HepG2 (cell line): ENCODE measurements around the gene VPS11. TPM values are rescaled to one million over a fixed set of nuclear protein-coding genes. Genes with fewer than 3 reads are reported as not detected.

ENCODE experiments used
- ESRRA ChIP-seq: sonication (generic); formaldehyde crosslinking; IDR thresholded peaks from 2 replicates; pipeline ENCODE4 v1.5.1; 2020; ENCODE audit warnings: mild to moderate bottlenecking, low read depth, missing genetic modification reagents
- FOXM1 ChIP-seq: sonication (generic); formaldehyde crosslinking; IDR thresholded peaks from 2 replicates; pipeline ENCODE4 v1.5.0; 2020; ENCODE audit warnings: missing genetic modification reagents
- HDAC2 ChIP-seq: sonication (generic); formaldehyde crosslinking; IDR thresholded peaks from 2 replicates; pipeline ENCODE4 v1.4.0; 2020; ENCODE audit warnings: missing genetic modification reagents
- IRF9 ChIP-seq: sonication (generic); formaldehyde crosslinking; IDR thresholded peaks from 2 replicates; pipeline ENCODE4 v1.8.0; 2022; ENCODE audit warnings: missing genetic modification reagents, mild to moderate bottlenecking, borderline replicate concordance
- KDM5B ChIP-seq: sonication (generic); formaldehyde crosslinking; IDR thresholded peaks from 2 replicates; pipeline ENCODE4 v1.4.0; 2020; ENCODE audit warnings: missing genetic modification reagents, mild to moderate bottlenecking, borderline replicate concordance
- PATZ1 ChIP-seq: sonication (generic); formaldehyde crosslinking; IDR thresholded peaks from 2 replicates; pipeline ENCODE4 v1.4.0; 2020; ENCODE audit warnings: missing genetic modification reagents
- POLR2A ChIP-seq, 2 experiments: IDR thresholded peaks; 2 replicates each; pipeline ENCODE4 v1.6.1; 2011; ENCODE audit warnings: low read depth in 2 of 2, low read length in 2 of 2, mild to moderate bottlenecking in 1 of 2, moderate library complexity in 1 of 2; ENCODE audit not compliant: insufficient read depth in 1 of 2
- PRDM15 ChIP-seq: sonication (generic); formaldehyde crosslinking; IDR thresholded peaks from 2 replicates; pipeline ENCODE4 v1.4.0; 2020; ENCODE audit warnings: missing genetic modification reagents
- RBFOX2 ChIP-seq: fragments of 200-400 bp; formaldehyde crosslinking; IDR thresholded peaks from 2 replicates; pipeline ENCODE4 v1.6.1; 2017; ENCODE audit warnings: low read depth, mild to moderate bottlenecking, low read length
- ZKSCAN1 ChIP-seq: fragments of 150-350 bp; IDR thresholded peaks from 2 replicates; pipeline ENCODE4 v1.6.1; 2014; ENCODE audit warnings: low read length
- ZNF275 ChIP-seq: sonication (generic); formaldehyde crosslinking; IDR thresholded peaks from 2 replicates; pipeline ENCODE4 v1.8.0; 2022; ENCODE audit warnings: missing genetic modification reagents, mild to moderate bottlenecking, inconsistent platforms, borderline replicate concordance
- ZNF335 ChIP-seq: sonication (generic); formaldehyde crosslinking; IDR thresholded peaks from 2 replicates; pipeline ENCODE4 v1.4.0; 2020; ENCODE audit warnings: missing genetic modification reagents
- ZNF34 ChIP-seq: sonication (generic); formaldehyde crosslinking; IDR thresholded peaks from 2 replicates; pipeline ENCODE4 v1.4.0; 2020; ENCODE audit warnings: mild to moderate bottlenecking, missing genetic modification reagents, borderline replicate concordance
- ZNF503 ChIP-seq: sonication (generic); formaldehyde crosslinking; IDR thresholded peaks from 2 replicates; pipeline ENCODE4 v1.4.0; 2020; ENCODE audit warnings: missing genetic modification reagents
- ZNF800 ChIP-seq: sonication (generic); formaldehyde crosslinking; IDR thresholded peaks from 2 replicates; pipeline ENCODE4 v1.4.0; 2020; ENCODE audit warnings: missing genetic modification reagents
- ZUFSP ChIP-seq: sonication (generic); formaldehyde crosslinking; IDR thresholded peaks from 2 replicates; pipeline ENCODE4 v1.9.0; 2021; ENCODE audit warnings: missing genetic modification reagents, mild to moderate bottlenecking, borderline replicate concordance
- polyA plus RNA-seq, 8 experiments: library from polyadenylated mRNA; depleted of rRNA in 3 of 8; stranded (reverse) in 7 of 8; unstranded in 1 of 8; fragments of >200 nt; fragmentation: Illumina TruSeq in 4 of 8; extraction: Trizol in 4 of 8; gene quantifications; 2 replicates each; pipeline versions ENCODE4 v1.2.1 to v1.2.3, GENCODE V29; 2011 to 2016; ENCODE audit warnings: low read depth in 4 of 8, missing spikeins in 1 of 8, mixed read lengths in 1 of 8; ENCODE audit not compliant: insufficient read depth in 1 of 8
- total RNA-seq, 5 experiments: library from RNA; depleted of rRNA; stranded (reverse); fragments of >200 nt; fragmentation: Illumina TruSeq; extraction: Trizol; gene quantifications; 2 replicates each; pipeline ENCODE4 v1.2.3, GENCODE V29; 2016; ENCODE audit warnings: low read depth in 1 of 5

The VPS11 gene
- total and polyA plus RNA-seq, 2 of the 13 experiments (the other 11 are each of a cell fraction or from before 2014, with no cell fraction given) = 13.7 to 21.6 TPM

GRCh38 chr11:119026970-119027369 is 40.6 kb upstream of the VPS11 start (continued):
- TF ChIP-seq PATZ1 (CRISPR knock-in tag) (0 out of 2 replicates have a peak, but pooled peaks have one; percentile 47), ZNF275 (no peak), ESRRA (CRISPR knock-in tag) (0 out of 2 replicates have a peak, but pooled peaks have one; percentile 66), PRDM15 (CRISPR knock-in tag) (no peak), KDM5B (CRISPR knock-in tag) (no peak), RBFOX2 (no peak), HDAC2 (CRISPR knock-in tag) (peak; percentile 25; the same call in 1 of the 2 replicates), ZNF34 (CRISPR knock-in tag) (no peak), FOXM1 (CRISPR knock-in tag) (no peak), ZNF335 (CRISPR knock-in tag) (no peak), ZKSCAN1 (no peak), IRF9 (CRISPR knock-in tag) (no peak), POLR2A (IDR thresholded peaks at IDR 0.05; ENCODE audit: insufficient read depth in 1 of 2, low read depth in 2 of 2, low read length in 2 of 2) (peak in 1 of 2 experiments; percentile 52; a peak in 2 of 4 replicates), ZUFSP (CRISPR knock-in tag) (no peak), ZNF800 (CRISPR knock-in tag) (no peak), ZNF503 (CRISPR knock-in tag) (no peak)
